GM19467 (cell line): ENCODE data around the gene SERPINE1.
A peak's percentile ranks its signal among the peaks of the same experiment; 100 is the strongest.
"Not testable (repeated sequence)": the region's sequence is repeated elsewhere in the genome, so short reads cannot be mapped to it uniquely, and the experiment has no call there.

ENCODE experiments used
- ATAC-seq: cut with Tn5 transposase; IDR thresholded peaks from one replicate; pipeline ENCODE4 v1.9.1; 2021; ENCODE audit warnings: mild to moderate bottlenecking, moderate library complexity; ENCODE audit not compliant: unreplicated experiment

Gene SERPINE1

GRCh38 chr7:101121991-101122932 lies 4.6 kb upstream of the SERPINE1 start:
- no peak for ATAC-seq

GRCh38 chr7:101122933-101123702 lies 3.8 kb upstream of the SERPINE1 start:
- ATAC-seq: no peak

GRCh38 chr7:101123703-101124068 lies 3.2 kb upstream of the SERPINE1 start:
- ATAC-seq: no peak

- no peak for ATAC-seq
Observed at GRCh38 chr7:101124376-101125056, 2.4 kb upstream of the SERPINE1 start.

GRCh38 chr7:101125989-101126650 lies 784 bp upstream of the SERPINE1 start:
- ATAC-seq: peak; percentile 53

GRCh38 chr7:101127460-101128039 lies 646 bp downstream of the SERPINE1 start:
- ATAC-seq: no peak

GRCh38 chr7:101128040-101128834 lies 1.3 kb downstream of the SERPINE1 start:
- ATAC-seq: no peak

GRCh38 chr7:101129603-101130117 lies 2.8 kb downstream of the SERPINE1 start:
- no peak for ATAC-seq

- not testable (repeated sequence) for ATAC-seq
Observed at GRCh38 chr7:101132626-101133600, 6.0 kb downstream of the SERPINE1 start.

GRCh38 chr7:101133621-101134398 lies 6.9 kb downstream of the SERPINE1 start:
- no peak for ATAC-seq

- ATAC-seq: no peak
Observed at GRCh38 chr7:101134399-101134980, 7.6 kb downstream of the SERPINE1 start.

GRCh38 chr7:101137651-101138212 lies 10.8 kb downstream of the SERPINE1 start:
- no peak for ATAC-seq

- ATAC-seq: no peak
Observed at GRCh38 chr7:101138213-101138870, 11.4 kb downstream of the SERPINE1 start.

- ATAC-seq: no peak
Observed at GRCh38 chr7:101140339-101140699, 13.4 kb downstream of the SERPINE1 start.

GRCh38 chr7:101140746-101141382 lies 14.0 kb downstream of the SERPINE1 start:
- no peak for ATAC-seq
